Hematopoietic multipotent progenitor cell treated with erythropoietin and hydrocortisone succinate and interleukin-3 and kit ligand, for 17 days (in vitro differentiated cells): ENCODE data around the gene HLF.
"Not testable (repeated sequence)": the region's sequence is repeated elsewhere in the genome, so short reads cannot be mapped to it uniquely, and the experiment has no call there.

ENCODE experiments used
- DNase-seq: peaks from one replicate; pipeline ENCODE4 v3.0.0-alpha.2; 2015; ENCODE audit warnings: low spot score

HLF gene

GRCh38 chr17:55312852-55313251 is 48.1 kb downstream of the HLF start:
- no peak for DNase-seq

- no peak for DNase-seq
Measured at GRCh38 chr17:55314061-55314783, 49.5 kb downstream of the HLF start.

GRCh38 chr17:55314784-55315491 is 50.2 kb downstream of the HLF start:
- no peak for DNase-seq

GRCh38 chr17:55316499-55316898 is 51.7 kb downstream of the HLF start:
- no peak for DNase-seq

GRCh38 chr17:55317284-55317683 is 52.5 kb downstream of the HLF start:
- no peak for DNase-seq

GRCh38 chr17:55318081-55318480 is 53.3 kb downstream of the HLF start:
- DNase-seq: no peak

- no peak for DNase-seq
Measured at GRCh38 chr17:55318715-55319487, 54.1 kb downstream of the HLF start.

- no peak for DNase-seq
Measured at GRCh38 chr17:55319933-55320593, 55.3 kb downstream of the HLF start.

GRCh38 chr17:55320594-55321426 is 56.0 kb downstream of the HLF start:
- DNase-seq: no peak

- no peak for DNase-seq
Measured at GRCh38 chr17:55321427-55322060, 56.8 kb downstream of the HLF start.

GRCh38 chr17:55322453-55322985 is 57.8 kb downstream of the HLF start:
- DNase-seq: no peak

- DNase-seq: no peak
Measured at GRCh38 chr17:55323518-55324295, 58.9 kb downstream of the HLF start.

GRCh38 chr17:55324296-55324978 is 59.7 kb downstream of the HLF start:
- DNase-seq: no peak

GRCh38 chr17:55325406-55325805 is 60.6 kb downstream of the HLF start:
- DNase-seq: no peak

GRCh38 chr17:55326030-55326429 is 61.3 kb downstream of the HLF start:
- no peak for DNase-seq

- DNase-seq: no peak
Measured at GRCh38 chr17:55327225-55328088, 62.7 kb downstream of the HLF start.

GRCh38 chr17:55328514-55328913 is 63.8 kb downstream of the HLF start:
- DNase-seq: not testable (repeated sequence)

GRCh38 chr17:55330344-55330933 is 65.7 kb downstream of the HLF start:
- DNase-seq: no peak
